Right lobe of liver (tissue), 4 donors: Measurements from ENCODE around the gene TOR1B.

Experiments used
- POLR2A ChIP-seq: fragments of 450-650 bp; IDR thresholded peaks from one replicate; pipeline ENCODE4 v1.6.1; 2017; ENCODE audit warnings: antibody characterized with exemption, mild to moderate bottlenecking
- TF ChIP-seq, protein P1 (sequence below), 4 donors: fragments of 200-600 bp in 3 of 4; fragments of 450-650 bp in 1 of 4; IDR thresholded peaks; one replicate each; pipeline versions ENCODE4 v1.5.1 to v1.8.0; 2016 to 2022; ENCODE audit warnings: antibody characterized with exemption in 4 of 4, mild to moderate bottlenecking in 2 of 4
- donor health status: DM: no; HTN: no; CAD: no.
- donor health status: DM: no; HTN: no; CAD: no.
- donor health status: DM: no; HTN: yes; CAD: no.

DNA sequence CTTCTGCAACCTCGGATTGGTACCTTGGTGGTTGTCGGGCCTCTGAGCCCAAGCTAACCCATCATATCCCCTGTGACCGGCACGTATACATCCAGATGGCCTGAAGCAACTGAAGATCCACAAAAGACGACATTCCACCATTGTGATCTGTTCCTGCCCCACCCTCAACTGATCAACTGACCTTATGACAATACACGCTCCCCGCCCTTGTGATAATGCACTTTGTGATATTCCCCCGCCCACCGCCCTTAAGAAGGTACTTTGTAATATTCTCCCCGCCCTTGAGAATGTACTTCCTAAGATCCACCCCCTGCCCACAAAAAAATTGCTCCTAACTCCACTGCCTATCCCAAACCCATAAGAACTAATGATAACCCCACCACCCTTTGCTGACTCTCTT lies 16.5 kb upstream of the TOR1B start:
- TF ChIP-seq, protein P1, sequence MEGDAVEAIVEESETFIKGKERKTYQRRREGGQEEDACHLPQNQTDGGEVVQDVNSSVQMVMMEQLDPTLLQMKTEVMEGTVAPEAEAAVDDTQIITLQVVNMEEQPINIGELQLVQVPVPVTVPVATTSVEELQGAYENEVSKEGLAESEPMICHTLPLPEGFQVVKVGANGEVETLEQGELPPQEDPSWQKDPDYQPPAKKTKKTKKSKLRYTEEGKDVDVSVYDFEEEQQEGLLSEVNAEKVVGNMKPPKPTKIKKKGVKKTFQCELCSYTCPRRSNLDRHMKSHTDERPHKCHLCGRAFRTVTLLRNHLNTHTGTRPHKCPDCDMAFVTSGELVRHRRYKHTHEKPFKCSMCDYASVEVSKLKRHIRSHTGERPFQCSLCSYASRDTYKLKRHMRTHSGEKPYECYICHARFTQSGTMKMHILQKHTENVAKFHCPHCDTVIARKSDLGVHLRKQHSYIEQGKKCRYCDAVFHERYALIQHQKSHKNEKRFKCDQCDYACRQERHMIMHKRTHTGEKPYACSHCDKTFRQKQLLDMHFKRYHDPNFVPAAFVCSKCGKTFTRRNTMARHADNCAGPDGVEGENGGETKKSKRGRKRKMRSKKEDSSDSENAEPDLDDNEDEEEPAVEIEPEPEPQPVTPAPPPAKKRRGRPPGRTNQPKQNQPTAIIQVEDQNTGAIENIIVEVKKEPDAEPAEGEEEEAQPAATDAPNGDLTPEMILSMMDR (IDR thresholded peaks at IDR 0.05), result no peak
- TF ChIP-seq POLR2A, result no peak
